ENCODE data around the gene AGXT. TPM values are rescaled to one million over a fixed set of nuclear protein-coding genes. Genes with fewer than 3 reads are reported as not detected.

The AGXT gene
- total and polyA plus RNA-seq, 8 donors: not detected

DNA sequence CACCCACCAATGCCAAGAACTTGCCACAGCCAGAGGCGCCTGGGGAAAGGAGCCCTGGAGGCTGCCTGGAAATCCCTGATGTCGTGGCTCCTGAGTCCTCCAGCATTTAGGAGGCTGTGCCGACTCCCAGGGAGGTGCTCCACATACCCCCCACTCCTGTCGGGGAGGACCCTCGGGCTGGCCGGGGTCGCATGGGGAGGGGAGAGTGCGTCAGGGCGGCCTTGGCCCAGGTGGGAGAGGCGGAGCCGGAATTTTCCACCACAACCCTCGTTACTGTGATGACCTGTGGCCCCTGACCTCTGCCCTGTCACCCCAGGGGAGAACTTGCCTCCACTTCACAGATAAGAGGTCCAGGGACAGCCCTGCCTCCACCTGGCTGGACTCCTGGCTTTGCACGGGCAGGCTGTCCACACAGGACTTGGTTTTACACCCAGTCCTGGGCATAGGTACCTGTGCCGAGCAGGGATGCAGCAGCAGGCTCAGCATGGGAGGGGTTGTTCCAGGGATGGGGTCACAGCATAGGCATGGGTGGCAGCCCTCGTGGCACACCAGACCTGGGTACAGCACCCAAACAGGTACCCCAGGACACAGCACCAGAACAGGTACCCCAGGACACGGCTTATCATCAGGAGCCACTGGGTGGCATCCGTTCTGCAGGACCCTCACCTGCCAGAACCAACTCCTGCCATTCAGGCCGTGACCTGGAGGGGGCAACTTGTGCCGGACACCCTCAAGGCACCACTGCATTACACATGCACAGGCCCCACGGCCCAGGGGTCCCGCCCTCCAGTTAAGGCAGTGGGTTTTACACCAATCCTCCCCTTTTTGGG, 12.3 kb upstream of the AGXT start:
- peak in 1 of 2 donors; percentile 44 for DNase-seq
- intact Hi-C loops (cut with DNase I; ENCODE audit: low total_unique reads): no loop called here
- TF ChIP-seq POLR2A (IDR thresholded peaks at IDR 0.05) (no peak), EP300 (IDR thresholded peaks at IDR 0.05) (no peak), POLR2AphosphoS5 (IDR thresholded peaks at IDR 0.05) (no peak)
- TF ChIP-seq, protein P1, sequence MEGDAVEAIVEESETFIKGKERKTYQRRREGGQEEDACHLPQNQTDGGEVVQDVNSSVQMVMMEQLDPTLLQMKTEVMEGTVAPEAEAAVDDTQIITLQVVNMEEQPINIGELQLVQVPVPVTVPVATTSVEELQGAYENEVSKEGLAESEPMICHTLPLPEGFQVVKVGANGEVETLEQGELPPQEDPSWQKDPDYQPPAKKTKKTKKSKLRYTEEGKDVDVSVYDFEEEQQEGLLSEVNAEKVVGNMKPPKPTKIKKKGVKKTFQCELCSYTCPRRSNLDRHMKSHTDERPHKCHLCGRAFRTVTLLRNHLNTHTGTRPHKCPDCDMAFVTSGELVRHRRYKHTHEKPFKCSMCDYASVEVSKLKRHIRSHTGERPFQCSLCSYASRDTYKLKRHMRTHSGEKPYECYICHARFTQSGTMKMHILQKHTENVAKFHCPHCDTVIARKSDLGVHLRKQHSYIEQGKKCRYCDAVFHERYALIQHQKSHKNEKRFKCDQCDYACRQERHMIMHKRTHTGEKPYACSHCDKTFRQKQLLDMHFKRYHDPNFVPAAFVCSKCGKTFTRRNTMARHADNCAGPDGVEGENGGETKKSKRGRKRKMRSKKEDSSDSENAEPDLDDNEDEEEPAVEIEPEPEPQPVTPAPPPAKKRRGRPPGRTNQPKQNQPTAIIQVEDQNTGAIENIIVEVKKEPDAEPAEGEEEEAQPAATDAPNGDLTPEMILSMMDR (IDR thresholded peaks at IDR 0.05): no peak
- Histone ChIP-seq H3K9me3 (peaks cover 0 to 11% (median 8%) of the 10 kb centered on the region in 4 donors), H3K27me3 (peaks cover 0 to 4% (median 0%) of the 10 kb centered on the region in 3 donors), H3K27ac (no peak overlapping the region), H3K4me3 (no peak overlapping the region), H3K36me3 (no peaks in the 10 kb centered on the region), H3K4me1 (peaks cover 0 to 17% (median 8%) of the 10 kb centered on the region in 4 donors)
- WGBS, 5 donors: 57 to 81% (median 78%) methylated on average over 6 to 21 of the region's 21 CpGs

DNA sequence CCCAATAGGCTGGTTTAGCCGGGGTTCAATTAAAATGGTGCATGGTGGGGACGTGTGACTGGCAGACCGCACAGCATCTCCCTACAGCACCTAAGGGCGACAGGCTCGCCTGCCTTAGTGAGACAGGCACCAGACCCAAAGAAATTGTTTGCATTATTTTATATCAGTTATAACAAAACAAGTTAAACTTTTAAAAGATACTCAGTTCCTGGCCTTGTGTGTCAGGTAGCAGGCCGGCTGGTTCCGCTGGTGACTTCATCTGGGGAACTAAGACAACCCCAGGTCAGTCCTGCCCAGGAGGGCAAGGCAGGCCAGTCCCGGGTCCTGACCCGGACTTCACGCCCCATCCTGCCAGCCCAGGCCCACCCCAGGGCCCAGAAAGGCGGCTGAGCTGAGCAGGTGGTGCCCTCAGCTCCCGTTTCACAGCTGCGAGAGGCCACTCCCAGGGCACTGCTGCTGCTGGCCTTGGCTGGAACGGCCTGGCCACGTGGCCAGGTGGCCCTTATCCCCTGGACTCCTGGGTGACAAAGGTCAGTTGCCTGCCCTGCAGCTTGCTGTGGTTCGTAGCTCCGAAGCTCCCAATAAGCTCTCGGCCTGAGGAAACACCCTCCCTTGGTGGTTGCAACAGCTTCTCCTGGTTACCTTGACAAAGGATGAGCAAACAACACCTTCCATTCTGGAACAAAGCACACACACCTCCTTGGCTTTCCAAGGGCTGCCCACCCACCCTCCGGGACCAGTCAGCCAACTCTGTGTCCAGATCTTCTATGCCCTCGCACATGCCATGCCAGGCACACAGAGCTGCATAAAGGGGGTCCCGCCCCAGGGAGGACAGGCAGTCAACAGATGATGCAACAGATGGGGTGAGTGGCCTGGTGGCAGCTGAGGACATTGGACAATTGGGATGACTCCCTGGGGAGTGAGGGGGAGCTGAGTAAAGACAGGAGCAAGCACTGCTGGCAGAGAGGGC, 11.3 kb upstream of the AGXT start:
- no peak overlapping the region for H3K27ac ChIP-seq
- 46 to 78% (median 57%) methylated on average over 12 to 21 of the region's 21 CpGs for WGBS, 5 donors

GRCh38 chr2:240858321-240858720, 10.3 kb upstream of the AGXT start:
- DNase-seq: no peak
- no peak overlapping the region for H3K4me3 ChIP-seq
- intact Hi-C loops (cut with DNase I; ENCODE audit: low total_unique reads): no loop called here
- no peak overlapping the region for H3K27ac ChIP-seq
- TF ChIP-seq POLR2AphosphoS5 (IDR thresholded peaks at IDR 0.05) (no peak), POLR2A (IDR thresholded peaks at IDR 0.05) (no peak)
- peaks cover 0 to 11% (median 8%) of the 10 kb centered on the region in 4 donors for H3K9me3 ChIP-seq
- no peaks in the 10 kb centered on the region for H3K36me3 ChIP-seq
- 88 to 93% (median 91%) methylated on average over 13 of the region's 13 CpGs for WGBS, 5 donors
- peaks cover 0 to 4% (median 0%) of the 10 kb centered on the region in 3 donors for H3K27me3 ChIP-seq
- H3K4me1 ChIP-seq: peaks cover 0 to 15% (median 5%) of the 10 kb centered on the region in 4 donors

More for the DNA sequence above, 11.3 kb upstream of the AGXT start:
- intact Hi-C loops (cut with DNase I; ENCODE audit: low total_unique reads): no loop called here
- Histone ChIP-seq H3K9me3 (peaks cover 0 to 11% (median 8%) of the 10 kb centered on the region in 4 donors), H3K27me3 (peaks cover 0 to 4% (median 0%) of the 10 kb centered on the region in 3 donors), H3K4me1 (peaks cover 0 to 15% (median 5%) of the 10 kb centered on the region in 4 donors), H3K4me3 (no peak overlapping the region), H3K36me3 (no peaks in the 10 kb centered on the region)
- TF ChIP-seq, protein P1 (IDR thresholded peaks at IDR 0.05): no peak
- TF ChIP-seq EP300 (IDR thresholded peaks at IDR 0.05): no peak
- DNase-seq: peak; percentile 26 to 63

DNA sequence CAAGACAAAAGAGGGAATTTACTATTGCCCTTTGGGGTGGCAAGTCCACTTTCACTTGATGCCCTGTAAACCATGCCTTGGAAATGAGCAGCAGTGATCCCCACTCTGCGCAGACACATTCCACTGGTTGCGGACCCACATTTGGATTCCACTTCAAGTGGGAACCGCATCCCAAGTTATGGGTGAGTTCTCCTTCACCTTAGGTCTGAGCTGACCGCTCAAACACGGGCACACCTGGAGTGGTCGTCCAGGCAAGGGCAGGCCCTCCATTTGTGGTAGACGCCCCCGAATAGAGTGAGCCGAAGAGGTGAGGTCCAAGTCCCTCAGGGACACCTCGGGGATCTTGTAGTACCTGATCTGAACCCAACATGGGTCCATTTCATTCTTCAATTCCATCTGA, 9.8 kb upstream of the AGXT start:
- TF ChIP-seq, protein P1 (IDR thresholded peaks at IDR 0.05): no peak
- TF ChIP-seq EP300 (IDR thresholded peaks at IDR 0.05) (no peak), POLR2AphosphoS5 (IDR thresholded peaks at IDR 0.05) (no peak), POLR2A (IDR thresholded peaks at IDR 0.05) (no peak)
- Histone ChIP-seq H3K36me3 (no peaks in the 10 kb centered on the region), H3K27ac (no peak overlapping the region), H3K27me3 (peaks cover 0 to 4% (median 0%) of the 10 kb centered on the region in 3 donors), H3K4me3 (no peak overlapping the region), H3K9me3 (peaks cover 0 to 11% (median 8%) of the 10 kb centered on the region in 4 donors), H3K4me1 (peaks cover 0 to 15% (median 5%) of the 10 kb centered on the region in 4 donors)
- no peak for DNase-seq
- intact Hi-C loops (cut with DNase I; ENCODE audit: low total_unique reads): no loop called here
- 86 to 94% (median 91%) methylated on average over 10 of the region's 10 CpGs for WGBS, 5 donors
